ENCODE data around the gene SLC4A1AP. TPM values are rescaled to one million over a fixed set of nuclear protein-coding genes. Genes with fewer than 3 reads are reported as not detected.

Gene SLC4A1AP
- total and polyA plus RNA-seq, 10 of the 15 experiments (the other 5 are each of a cell fraction or from before 2014, with no cell fraction given), result 6.5 to 30.1 (median 21.5) TPM

DNA sequence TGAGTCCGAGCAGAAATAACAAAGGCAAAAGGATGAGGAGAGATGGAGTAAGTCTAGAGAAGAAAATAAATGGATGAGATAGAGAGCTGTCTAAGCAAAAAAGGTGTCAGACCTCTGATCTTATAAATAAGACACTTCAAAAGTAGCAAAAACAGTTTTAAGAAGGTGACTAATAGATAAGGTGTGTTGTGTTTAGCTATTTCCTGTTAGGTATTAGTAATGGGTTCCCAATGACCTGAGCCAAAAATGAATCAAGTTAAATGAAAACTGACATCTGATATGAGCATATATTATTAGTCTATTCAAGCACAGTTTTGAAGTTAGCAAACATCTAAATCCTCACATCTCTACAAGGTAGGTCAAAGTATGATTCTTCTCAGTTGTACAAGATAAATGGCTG is 10.9 kb upstream of the SLC4A1AP start:
- no peak overlapping the region for H3K9ac ChIP-seq (ENCODE audit: control insufficient read depth, insufficient read depth, low read length)
- ChIA-PET CTCF (interaction anchor here (3.1 kb wide), 1 partner anchor 30 kb away, joined by 16 read pairs; no protein-coding TSS in a partner anchor), POLR2A (no interaction called here), RAD21 (ENCODE audit: unreplicated experiment) (no interaction called here), SMC1A (ENCODE audit: uncharacterized antibody, unreplicated experiment) (no interaction called here)
- no peak overlapping the region for H2AFZ ChIP-seq (ENCODE audit: control insufficient read depth, low read depth, low read length)
- BruUV-seq (replicated peaks), result no TSS peak
- no peak for ATAC-seq
- H3K27me3 ChIP-seq (replicated peaks in 1 of 2; ENCODE audit: control insufficient read depth in 2 of 2, insufficient read depth in 2 of 2, low read length in 1 of 2), result no peaks in the 10 kb centered on the region
- H4K20me1 ChIP-seq (ENCODE audit: control insufficient read depth, insufficient read depth), result no peaks in the 10 kb centered on the region
- no peak overlapping the region for H3K4me3 ChIP-seq
- no peak overlapping the region for H3K4me2 ChIP-seq (ENCODE audit: control insufficient read depth, insufficient read depth)
- TF ChIP-seq, protein P1, sequence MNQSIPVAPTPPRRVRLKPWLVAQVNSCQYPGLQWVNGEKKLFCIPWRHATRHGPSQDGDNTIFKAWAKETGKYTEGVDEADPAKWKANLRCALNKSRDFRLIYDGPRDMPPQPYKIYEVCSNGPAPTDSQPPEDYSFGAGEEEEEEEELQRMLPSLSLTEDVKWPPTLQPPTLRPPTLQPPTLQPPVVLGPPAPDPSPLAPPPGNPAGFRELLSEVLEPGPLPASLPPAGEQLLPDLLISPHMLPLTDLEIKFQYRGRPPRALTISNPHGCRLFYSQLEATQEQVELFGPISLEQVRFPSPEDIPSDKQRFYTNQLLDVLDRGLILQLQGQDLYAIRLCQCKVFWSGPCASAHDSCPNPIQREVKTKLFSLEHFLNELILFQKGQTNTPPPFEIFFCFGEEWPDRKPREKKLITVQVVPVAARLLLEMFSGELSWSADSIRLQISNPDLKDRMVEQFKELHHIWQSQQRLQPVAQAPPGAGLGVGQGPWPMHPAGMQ (IDR thresholded peaks at IDR 0.05; ENCODE audit: borderline replicate concordance), result no peak
- TF ChIP-seq ATF7 (IDR thresholded peaks at IDR 0.05; ENCODE audit: low read depth) (no peak), NRF1 (conservative IDR thresholded peaks at IDR 0.05; ENCODE audit: low read depth, low read length) (no peak), CREB1 (IDR thresholded peaks at IDR 0.05; ENCODE audit: low read depth) (no peak), ZNF384 (IDR thresholded peaks at IDR 0.05; ENCODE audit: borderline replicate concordance, low read depth, low read length) (no peak), EZH2 (IDR thresholded peaks at IDR 0.05; ENCODE audit: borderline replicate concordance, control insufficient read depth, low read depth, low read length) (no peak), HCFC1 (IDR thresholded peaks at IDR 0.05; ENCODE audit: low read length) (no peak), RAD51 (IDR thresholded peaks at IDR 0.05) (no peak), LARP7 (IDR thresholded peaks at IDR 0.05) (no peak), HDGF (IDR thresholded peaks at IDR 0.05) (no peak), ZNF217 (IDR thresholded peaks at IDR 0.05) (no peak), RFX5 (IDR thresholded peaks at IDR 0.05; ENCODE audit: low read depth, low read length) (no peak)
- TF ChIP-seq, protein P2, sequence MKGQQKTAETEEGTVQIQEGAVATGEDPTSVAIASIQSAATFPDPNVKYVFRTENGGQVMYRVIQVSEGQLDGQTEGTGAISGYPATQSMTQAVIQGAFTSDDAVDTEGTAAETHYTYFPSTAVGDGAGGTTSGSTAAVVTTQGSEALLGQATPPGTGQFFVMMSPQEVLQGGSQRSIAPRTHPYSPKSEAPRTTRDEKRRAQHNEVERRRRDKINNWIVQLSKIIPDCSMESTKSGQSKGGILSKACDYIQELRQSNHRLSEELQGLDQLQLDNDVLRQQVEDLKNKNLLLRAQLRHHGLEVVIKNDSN (IDR thresholded peaks at IDR 0.05; ENCODE audit: borderline replicate concordance, extremely low read length, insufficient read depth, low read depth, low read length), result no peak
- TF ChIP-seq, protein P3, sequence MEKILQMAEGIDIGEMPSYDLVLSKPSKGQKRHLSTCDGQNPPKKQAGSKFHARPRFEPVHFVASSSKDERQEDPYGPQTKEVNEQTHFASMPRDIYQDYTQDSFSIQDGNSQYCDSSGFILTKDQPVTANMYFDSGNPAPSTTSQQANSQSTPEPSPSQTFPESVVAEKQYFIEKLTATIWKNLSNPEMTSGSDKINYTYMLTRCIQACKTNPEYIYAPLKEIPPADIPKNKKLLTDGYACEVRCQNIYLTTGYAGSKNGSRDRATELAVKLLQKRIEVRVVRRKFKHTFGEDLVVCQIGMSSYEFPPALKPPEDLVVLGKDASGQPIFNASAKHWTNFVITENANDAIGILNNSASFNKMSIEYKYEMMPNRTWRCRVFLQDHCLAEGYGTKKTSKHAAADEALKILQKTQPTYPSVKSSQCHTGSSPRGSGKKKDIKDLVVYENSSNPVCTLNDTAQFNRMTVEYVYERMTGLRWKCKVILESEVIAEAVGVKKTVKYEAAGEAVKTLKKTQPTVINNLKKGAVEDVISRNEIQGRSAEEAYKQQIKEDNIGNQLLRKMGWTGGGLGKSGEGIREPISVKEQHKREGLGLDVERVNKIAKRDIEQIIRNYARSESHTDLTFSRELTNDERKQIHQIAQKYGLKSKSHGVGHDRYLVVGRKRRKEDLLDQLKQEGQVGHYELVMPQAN (conservative IDR thresholded peaks at IDR 0.05), result no peak
- TF ChIP-seq, protein P4, sequence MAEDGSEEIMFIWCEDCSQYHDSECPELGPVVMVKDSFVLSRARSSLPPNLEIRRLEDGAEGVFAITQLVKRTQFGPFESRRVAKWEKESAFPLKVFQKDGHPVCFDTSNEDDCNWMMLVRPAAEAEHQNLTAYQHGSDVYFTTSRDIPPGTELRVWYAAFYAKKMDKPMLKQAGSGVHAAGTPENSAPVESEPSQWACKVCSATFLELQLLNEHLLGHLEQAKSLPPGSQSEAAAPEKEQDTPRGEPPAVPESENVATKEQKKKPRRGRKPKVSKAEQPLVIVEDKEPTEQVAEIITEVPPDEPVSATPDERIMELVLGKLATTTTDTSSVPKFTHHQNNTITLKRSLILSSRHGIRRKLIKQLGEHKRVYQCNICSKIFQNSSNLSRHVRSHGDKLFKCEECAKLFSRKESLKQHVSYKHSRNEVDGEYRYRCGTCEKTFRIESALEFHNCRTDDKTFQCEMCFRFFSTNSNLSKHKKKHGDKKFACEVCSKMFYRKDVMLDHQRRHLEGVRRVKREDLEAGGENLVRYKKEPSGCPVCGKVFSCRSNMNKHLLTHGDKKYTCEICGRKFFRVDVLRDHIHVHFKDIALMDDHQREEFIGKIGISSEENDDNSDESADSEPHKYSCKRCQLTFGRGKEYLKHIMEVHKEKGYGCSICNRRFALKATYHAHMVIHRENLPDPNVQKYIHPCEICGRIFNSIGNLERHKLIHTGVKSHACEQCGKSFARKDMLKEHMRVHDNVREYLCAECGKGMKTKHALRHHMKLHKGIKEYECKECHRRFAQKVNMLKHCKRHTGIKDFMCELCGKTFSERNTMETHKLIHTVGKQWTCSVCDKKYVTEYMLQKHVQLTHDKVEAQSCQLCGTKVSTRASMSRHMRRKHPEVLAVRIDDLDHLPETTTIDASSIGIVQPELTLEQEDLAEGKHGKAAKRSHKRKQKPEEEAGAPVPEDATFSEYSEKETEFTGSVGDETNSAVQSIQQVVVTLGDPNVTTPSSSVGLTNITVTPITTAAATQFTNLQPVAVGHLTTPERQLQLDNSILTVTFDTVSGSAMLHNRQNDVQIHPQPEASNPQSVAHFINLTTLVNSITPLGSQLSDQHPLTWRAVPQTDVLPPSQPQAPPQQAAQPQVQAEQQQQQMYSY (CRISPR knock-in tag; IDR thresholded peaks at IDR 0.05), result no peak
- intact Hi-C loops (cut with micrococcal nuclease; ENCODE audit: unreplicated experiment), result no loop called here
- no peaks in the 10 kb centered on the region for H3K9me3 ChIP-seq (replicated peaks; ENCODE audit: control insufficient read depth, insufficient read depth, low read length)
- WGBS (ENCODE audit: insufficient coverage, insufficient replicate concordance, low lambda C conversion rate, missing lambda C conversion rate), result 85% methylated on average over 1 of the region's 1 CpG
- no peak overlapping the region for H3K27ac ChIP-seq (ENCODE audit: control insufficient read depth, insufficient read depth)
- no peak for DNase-seq (ENCODE audit: low read depth, low spot score)
- no peaks in the 10 kb centered on the region for H3K79me2 ChIP-seq (ENCODE audit: control insufficient read depth, insufficient read depth, low read length)
- peaks cover 2 to 39% of the 10 kb centered on the region in 2 experiments for H3K36me3 ChIP-seq (ENCODE audit: control insufficient read depth in 2 of 2, insufficient read depth in 2 of 2, low read length in 1 of 2)
- FAIRE-seq, result no peak
- H3K4me1 ChIP-seq (ENCODE audit: control insufficient read depth, insufficient read depth, low read length), result no peaks in the 10 kb centered on the region
- in situ Hi-C loops (cut with MboI), result no loop called here
